H4 (cell line): ENCODE measurements around the gene FAM234A. TPM values are rescaled to one million over a fixed set of nuclear protein-coding genes. Genes with fewer than 3 reads are reported as not detected.
"Not testable (repeated sequence)": the region's sequence is repeated elsewhere in the genome, so short reads cannot be mapped to it uniquely, and the experiment has no call there.

Experiments used
- DNase-seq: peaks from one replicate; pipeline ENCODE4 v3.0.0-alpha.2; 2015; ENCODE audit warnings: low spot score
- total RNA-seq: library from RNA; depleted of rRNA; stranded (reverse); fragments of >200 nt; shearing (Covaris generic); gene quantifications from 2 replicates; pipeline ENCODE4 v1.2.3, GENCODE V29; 2014; rRNA removed

The FAM234A gene, protein sequence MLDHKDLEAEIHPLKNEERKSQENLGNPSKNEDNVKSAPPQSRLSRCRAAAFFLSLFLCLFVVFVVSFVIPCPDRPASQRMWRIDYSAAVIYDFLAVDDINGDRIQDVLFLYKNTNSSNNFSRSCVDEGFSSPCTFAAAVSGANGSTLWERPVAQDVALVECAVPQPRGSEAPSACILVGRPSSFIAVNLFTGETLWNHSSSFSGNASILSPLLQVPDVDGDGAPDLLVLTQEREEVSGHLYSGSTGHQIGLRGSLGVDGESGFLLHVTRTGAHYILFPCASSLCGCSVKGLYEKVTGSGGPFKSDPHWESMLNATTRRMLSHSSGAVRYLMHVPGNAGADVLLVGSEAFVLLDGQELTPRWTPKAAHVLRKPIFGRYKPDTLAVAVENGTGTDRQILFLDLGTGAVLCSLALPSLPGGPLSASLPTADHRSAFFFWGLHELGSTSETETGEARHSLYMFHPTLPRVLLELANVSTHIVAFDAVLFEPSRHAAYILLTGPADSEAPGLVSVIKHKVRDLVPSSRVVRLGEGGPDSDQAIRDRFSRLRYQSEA
- 118 and 178 TPM in 2 replicates for total RNA-seq

DNA sequence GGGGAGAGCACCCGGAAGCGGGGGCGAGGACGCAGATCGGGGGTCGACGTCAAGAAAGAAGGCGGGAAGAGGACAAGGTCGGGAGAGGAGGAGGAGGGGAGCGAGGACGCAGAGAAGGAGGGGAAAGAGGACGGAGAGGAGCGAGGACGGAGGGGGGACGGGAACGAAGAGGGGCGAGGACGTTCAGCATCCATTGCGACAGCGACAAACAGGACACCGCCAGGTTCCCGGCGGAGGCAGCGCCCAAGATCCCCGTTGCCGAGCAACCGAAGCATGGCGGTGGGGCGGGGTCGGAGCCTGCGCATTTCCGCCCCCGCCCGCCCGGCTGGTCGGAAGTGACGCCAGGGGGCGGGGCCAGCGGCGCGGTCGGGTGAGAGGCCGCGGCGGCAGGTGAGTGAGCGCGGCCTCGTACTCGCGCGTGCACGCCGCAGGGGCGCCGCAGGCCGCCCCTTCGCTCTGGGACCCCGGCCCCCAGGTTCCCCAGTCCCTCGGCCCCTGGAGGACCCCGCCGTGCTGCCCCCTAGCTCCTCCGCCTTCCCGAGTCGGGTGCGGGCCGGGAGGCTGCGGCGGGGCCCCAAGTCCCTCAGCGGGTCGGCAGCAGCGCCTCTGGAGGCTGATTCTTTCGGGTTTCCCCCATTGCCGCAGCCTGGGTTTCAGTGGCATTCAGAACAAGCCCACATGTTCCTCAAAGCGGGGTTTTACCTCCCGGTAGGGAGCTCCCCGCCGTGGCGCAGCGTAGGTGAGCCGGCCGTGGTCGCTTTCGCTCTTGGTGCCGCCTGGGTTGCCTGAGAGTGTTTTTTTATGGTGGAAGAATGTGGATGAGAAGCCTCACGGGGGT, at the start of gene FAM234A:
FAM234A (plus strand) TSS at position 354 of the 838 bp plus-strand sequence. CDS start 19,593 bp downstream, outside the sequence.
- peak; percentile 87 for DNase-seq

DNA sequence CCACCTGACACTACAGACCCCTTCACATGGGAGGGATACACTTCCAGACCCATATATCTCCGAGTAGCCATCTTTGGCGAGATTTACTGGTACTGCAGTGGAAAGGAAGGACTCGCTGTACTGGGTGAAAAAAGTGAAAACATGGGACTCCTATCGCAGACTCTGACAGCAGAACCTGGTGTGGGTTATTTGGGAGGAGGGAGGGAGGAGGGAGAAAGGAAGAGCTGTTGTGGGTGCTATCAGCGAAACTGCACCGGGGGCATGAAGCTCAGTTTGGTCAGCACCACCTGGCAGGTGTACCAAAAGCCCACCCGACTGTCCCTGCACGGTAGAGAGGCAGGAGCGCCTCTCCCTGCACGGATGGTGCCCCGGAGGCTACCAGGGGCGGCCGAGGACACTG, 49.4 kb upstream of the FAM234A start:
- DNase-seq, result no peak

DNA sequence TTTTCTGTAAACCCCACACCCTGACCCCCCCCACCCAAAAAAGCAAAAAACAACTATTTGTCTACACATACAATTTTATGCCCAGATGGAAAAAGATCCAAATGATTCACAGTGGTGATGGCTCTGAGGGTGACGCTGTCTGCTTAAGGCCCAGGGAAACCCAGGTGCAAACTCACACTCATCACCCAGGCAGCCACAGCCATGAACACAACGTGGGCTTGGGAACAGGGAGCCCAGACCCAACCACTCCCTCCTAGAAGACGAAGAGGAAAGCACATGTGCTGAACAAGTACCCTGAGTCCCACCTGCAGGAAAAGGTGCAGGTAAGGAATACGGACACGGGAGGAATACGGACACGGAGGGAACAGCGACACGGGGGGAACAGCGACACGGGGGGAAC, 48.9 kb upstream of the FAM234A start:
- DNase-seq, result no peak

DNA sequence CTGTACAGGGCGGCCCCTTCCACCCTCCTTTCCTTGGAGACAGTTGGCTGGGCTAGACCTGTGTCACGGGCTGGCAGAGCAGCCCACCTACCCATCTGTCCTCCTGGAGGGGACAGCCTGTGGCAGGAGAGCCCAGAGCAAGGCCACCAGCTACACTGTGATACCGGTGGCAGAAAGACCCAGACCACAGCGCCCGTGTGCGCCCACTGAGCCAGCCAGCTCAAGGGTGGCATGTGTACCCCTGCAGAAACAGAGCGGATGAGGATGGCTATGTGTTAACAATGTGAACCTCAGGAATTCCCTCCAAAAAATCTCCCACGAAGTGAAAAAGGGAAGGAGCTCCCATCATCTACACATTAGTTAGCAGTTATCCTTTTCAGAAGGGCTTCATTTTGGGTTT, 47.3 kb upstream of the FAM234A start:
- DNase-seq, result no peak

DNA sequence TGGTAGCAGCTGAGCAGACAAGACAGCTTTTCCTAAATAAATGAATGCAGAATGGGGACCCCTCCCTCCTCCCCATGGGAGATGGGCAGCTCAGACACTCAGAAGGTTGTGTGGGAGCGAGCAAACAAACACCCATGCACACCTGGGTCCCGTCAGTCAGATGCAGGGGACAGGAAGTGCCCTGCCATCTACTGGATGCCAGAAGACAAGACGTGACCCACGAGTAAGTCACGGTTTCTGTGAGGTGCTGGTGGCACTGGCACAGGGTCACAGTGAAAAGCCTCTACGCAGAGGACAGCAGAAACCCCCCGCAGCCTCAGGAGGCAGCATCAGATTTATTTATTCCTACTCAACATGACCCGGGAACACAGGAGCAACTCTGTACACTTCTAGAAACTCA, 45.9 kb upstream of the FAM234A start:
- no peak for DNase-seq

DNA sequence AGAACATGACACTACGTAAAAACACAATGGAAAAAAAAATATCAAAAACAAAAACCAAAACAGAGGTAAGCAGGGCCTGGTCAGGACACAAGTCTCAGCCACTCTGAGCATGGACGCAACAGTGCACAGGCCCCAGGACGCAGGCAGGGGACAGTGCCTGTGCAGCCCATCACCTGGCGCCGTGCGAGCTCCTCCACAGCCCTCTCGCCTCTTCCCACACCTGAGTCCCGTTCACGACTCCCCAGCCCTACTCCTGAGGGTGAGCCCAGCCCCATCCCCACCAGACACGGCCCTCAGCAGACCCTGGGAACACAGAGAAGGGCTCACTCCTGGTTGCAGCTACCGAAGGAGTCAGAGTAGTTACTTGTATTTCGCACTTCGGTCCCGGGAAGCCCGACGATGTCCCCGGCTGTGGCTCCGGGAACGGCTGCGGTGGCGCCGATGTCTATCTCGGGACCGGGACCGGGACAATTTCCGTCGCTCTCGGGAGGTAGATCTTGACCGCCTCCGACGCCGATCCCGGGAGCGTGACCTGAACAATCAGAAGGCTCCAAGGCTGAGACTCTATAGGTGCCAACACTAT, 44.9 kb upstream of the FAM234A start:
- no peak for DNase-seq

DNA sequence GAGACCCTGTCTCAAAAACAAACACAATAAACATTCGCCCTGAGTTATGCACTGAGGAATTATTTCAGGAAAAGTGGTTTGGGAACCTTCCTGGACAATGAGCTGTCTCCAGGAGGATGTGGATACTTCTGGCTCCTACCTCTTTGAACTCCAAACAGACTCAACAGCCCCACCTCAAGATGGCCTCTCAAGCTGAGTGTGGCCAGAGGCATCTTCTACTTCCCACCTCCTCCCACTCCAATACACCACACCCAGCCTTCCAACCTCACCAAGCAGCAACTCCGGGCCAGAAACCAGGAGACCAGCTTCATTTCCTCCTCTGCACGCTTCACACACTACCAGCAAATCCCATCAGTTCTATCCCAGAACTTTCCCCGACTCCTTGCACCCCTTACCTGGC, 42.8 kb upstream of the FAM234A start:
- no peak for DNase-seq

DNA sequence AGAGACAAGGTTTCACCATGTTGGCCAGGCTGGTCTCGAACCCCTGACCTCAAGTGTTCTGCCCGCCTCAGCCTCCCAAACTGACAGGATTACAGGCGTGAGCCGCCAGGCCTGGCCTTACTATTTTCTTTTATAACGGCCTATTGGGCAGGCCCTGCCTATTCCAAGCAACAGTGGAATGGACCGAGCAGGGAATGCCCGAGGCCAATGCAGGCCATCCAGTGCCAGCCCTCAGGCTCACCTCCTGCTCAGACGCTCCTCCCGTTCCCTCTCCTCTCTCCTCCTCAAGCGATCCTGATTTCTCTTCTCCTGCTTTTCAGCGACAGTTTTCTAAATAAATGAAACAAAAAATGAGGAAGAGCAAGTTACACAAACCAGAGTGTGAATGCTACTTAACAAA, 41.9 kb upstream of the FAM234A start:
- DNase-seq, result no peak

DNA sequence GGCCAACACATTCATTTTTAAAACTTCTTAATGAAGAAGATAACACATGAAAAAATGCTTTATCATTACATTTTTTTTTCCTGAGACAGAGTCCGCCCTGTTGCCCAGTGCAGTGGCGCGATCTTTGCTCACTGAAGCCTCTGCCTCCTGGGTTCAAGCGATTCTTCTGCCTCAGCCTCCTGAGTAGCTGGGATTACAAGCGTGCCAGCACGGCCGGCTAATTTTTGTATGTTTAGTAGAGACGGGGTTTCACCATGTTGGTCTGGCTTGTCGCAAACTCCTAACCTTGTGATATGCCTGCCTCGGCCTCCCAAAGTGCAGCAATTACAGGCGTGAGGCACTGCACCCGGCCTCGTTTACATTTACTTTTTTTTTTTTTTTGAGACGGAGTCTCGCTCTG, 41.2 kb upstream of the FAM234A start:
- DNase-seq, result no peak

DNA sequence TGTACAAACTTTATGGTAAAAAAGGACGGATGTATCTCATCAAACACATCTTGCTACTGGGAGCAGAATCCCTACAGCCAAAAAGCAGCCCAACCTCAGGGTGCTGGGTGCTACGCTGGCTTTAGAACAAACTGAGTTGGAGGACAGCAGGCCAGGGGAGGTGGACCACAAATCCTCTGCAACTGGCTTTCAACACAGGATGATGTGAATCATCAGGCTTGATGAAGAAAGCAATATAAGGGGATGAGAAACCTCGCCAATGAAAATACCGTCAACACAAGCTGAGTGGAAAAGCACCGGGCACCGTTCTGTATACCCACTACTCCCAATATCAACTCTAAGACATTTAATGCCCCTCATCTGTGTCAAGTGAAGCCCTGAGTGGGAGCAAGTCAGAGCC, 40.1 kb upstream of the FAM234A start:
- DNase-seq, result no peak

DNA sequence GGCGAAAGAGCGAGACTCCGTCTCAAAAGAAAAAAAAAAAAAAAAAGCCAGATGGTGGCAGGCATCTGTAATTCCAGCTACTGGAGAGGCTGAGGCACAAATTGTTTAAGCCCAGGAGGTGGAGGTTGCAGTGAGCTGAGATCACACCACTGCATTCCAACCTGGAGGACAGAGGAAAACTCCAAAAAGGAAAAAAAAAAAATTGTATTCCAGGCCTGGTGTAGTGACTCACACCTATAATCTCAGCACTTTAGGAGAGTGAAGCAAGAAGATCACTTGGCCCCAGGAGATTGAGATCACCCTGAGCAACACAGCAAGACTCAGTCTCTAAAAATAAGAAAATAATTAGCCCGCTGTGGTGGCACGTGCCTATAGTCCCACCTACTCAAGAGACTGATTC, 34.2 kb upstream of the FAM234A start:
- no peak for DNase-seq

DNA sequence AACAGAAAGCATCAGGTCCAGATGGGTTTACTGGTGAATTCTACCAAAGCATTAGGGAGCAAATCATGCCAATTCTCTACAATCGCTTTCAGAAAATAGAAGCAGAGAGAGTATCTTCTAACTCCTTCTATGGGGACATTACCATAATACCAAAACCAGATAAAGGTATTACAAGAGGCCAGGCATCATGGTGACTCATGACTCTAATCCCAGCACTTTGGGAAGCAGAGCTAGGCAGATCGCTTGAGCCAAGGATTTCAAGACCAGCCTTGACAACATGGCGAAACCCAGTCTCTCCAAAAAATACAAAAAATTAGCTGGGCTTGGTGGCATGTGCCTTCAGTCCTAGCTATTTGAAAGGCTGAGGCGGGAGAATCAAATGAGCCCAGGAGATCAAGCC, 31.4 kb upstream of the FAM234A start:
- no peak for DNase-seq

DNA sequence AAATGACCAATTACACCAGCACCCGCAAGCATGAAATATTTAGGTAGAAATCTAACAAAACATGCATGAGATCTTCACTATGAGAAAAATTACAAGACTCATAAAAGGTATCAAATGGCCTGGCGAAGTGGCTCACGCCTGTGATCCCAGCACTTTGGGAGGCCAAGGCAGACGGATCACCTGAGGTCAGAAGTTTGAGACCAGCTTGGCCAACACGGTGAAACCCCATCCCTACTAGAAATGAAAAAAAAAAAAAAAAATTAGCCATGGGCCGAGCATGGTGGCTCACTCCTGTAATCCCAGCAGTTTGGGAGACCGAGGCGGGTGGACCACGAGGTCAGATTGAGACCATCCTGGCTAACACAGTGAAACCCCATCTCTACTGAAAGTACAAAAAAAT, 30.6 kb upstream of the FAM234A start:
- not testable (repeated sequence) for DNase-seq

DNA sequence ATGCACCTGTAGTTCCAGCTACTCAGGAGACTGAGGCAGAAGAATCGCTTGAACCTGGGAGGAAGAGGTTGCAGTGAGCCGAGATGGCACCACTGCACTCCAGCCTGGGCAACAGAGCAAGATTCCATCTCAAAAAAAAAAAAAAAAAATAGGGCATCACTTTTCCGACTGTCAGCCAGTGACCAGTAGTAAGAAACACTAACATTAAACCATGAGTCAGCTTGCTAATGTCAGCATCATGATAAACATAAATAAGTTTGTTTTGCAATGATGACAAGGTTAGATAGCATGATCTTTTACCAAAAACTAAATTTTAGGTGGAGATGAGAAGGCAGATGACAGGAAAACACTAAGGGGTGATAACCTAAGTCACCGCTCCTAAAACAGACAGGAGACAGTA, 25.3 kb upstream of the FAM234A start:
- not testable (repeated sequence) for DNase-seq

DNA sequence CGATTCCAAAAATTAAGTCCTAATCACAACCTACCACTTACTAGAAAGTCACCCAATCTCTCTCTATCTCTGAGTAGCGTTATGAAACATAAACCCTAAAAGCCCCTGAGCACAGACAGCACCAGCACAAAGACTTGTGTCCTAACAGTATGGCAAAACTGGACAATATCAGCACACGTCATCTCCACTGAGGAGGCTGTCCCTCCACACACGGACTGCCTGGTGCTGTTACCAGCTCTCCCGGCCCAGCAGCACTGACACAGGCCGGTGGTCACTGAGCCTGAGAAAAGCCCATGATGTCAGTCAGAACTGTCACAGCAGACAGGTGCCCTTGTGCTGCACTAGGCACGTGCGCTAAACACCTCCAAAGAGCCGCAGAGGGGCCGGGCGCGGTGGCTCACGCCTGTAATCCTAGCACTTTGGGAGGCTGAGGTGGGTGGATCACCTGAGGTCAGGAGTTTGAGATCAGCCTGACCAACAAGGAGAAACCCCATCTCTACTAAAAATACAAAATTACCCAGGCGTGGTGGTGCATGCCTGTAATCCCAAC, 22.9 kb upstream of the FAM234A start:
- DNase-seq, result not testable (repeated sequence)

DNA sequence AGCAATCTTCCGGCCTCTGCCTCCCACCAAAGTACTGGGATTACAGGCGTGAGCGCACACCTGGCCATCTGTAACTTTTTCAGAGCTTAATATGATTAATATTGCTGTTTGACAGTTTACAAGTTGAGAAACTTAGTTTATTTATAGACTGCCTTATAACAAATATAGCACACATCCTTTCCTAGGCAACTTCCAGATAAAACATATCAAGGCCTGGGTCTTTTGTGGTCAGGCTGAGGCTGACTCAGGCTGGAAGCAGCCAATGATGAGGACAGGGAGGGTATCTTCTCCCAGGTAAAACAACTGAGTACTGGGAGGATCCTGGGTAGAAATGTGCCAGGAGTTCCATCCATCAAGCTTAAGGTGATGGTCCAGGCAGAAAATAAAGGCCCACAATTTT, 21.6 kb upstream of the FAM234A start:
- DNase-seq, result no peak

DNA sequence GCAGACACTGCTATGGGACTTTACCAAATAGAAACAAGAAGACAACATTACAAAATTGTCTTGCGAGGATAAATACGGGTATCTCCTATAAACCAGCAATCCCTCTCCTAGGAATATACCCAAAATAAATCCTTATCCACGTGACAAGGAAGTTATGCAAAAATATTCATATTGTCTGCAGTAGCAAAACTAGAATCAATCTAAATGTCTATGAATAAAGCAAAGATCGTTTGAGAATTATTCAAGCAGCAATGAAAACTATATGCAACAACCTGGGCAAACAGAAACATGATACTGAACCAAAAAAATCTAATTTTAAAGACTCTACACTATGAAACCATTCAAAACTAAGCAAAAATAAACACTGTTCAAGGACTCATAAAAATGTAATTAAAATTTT, 14.6 kb upstream of the FAM234A start:
- no peak for DNase-seq

DNA sequence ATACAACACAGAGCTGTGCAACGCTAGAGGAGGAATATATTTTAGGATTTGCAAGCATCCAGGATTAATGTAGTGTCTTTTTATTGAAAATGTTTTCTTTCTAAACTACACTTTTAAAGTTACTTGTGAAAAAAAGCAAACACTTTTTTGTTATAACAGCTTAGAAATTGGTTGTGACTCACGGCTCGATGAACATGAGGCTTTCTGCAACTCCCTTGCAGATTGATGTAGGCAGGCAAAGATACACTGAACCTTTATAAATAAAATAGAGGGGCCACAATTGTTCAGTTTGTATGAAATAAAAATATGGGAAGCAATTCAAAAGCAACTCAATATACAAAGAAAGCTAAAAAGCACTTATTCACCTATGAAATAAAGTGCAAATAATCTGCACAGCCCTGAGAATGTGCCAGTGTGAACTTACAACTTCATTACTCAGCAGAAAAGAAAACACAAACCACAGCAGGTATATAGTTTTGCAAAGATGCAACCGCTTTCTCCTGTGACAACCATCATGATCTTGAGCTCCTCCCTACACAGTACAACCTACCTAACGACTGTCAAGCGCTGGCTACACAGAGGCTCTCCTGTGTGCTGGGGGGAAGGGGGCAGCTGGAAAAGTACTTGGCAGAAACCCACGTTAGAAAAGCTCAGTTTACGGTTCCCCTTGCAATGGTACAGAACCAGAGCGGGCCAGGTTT, 6.3 kb upstream of the FAM234A start:
- no peak for DNase-seq

DNA sequence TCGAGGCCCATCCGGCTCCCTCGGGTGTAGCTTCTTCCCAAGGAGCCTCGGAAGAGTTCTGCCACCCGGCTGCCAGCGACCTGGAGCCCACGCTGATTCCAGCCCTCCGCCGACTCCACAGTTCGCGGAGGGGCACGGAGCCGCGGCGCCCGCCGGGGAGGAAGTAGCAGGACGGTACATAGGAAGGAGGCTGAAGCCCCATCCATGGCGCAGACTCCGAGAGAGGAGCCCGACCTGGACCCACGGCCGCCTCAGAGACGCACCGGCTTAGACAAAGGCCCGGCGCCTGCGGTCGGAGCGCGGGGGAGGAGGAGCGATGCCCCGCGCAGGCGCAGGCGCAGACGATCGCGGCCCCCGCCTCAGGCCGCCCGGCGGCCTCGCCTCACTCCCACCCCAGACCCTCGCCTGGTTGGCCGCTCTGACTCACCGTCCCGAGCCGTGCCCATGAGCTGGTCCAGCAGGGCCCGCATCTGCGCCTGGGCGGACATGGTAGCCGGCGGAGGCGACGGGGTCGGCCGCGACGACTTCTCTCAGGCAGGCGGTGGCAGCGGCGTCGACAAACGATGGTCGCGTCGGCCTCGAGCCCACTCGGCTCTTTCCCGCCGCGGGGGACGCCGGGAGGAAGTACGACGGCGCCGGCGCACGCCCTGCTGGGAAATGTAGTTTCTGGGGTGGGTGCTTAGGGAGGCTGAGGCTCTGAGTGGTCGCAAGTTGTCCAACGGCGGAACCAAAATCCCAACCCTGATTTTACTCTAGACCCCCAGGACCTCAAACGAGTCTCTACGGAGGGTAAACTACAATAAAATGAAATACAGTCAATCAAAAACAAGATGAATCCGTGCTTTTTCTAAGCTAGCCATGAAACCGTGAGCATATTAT, 5.5 kb upstream of the FAM234A start, which contains the start of gene LUC7L:
LUC7L (minus strand) TSS at position 598 of the 879 bp plus-strand sequence; CDS start at position 488, 110 bp downstream.
- DNase-seq, result peak; percentile 79

DNA sequence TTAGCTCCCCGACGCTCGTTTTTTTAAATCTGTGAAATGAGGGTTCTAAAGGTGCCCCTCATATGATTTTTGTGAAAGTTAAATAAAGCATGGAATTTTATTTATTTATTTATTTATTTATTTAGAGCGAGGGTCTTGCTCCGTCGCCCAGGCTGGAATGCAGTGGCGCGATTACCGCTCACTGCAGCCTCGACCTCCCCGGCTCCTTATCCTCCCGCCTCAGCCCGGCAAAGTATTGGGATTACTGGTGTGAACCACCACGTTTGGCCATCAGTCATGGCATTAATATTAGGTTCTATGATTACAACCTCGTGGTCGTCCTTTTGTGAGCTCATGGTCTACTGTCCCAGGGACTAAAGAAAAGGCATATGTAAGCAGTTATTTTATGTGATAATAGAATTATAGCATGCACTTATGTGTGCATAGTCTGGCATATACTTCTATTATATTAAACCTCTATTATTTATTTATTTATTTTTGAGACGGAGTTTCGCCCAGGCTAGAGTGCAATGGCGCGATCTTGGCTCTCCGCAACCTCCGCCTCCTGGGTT, 4.8 kb upstream of the FAM234A start:
- no peak for DNase-seq
